NK-92 treated with Interleukin-12 subunit alpha and Interleukin-12 subunit beta, amount 100 ng/mL, for 24 hours (cell line): Measurements from ENCODE around the gene RNF13.
"Not testable (repeated sequence)": the region's sequence is repeated elsewhere in the genome, so short reads cannot be mapped to it uniquely, and the experiment has no call there.

ENCODE experiments used
- DNase-seq: peaks from one replicate; lab custom pipeline; 2025; lab: John Stamatoyannopoulos, UW

Gene RNF13

GRCh38 chr3:149839896-149840295 lies 26.9 kb downstream of the RNF13 start:
- DNase-seq: no peak

- DNase-seq: no peak
These were observed 30.5 kb downstream of the RNF13 start for GRCh38 chr3:149843502-149843901.

DNA sequence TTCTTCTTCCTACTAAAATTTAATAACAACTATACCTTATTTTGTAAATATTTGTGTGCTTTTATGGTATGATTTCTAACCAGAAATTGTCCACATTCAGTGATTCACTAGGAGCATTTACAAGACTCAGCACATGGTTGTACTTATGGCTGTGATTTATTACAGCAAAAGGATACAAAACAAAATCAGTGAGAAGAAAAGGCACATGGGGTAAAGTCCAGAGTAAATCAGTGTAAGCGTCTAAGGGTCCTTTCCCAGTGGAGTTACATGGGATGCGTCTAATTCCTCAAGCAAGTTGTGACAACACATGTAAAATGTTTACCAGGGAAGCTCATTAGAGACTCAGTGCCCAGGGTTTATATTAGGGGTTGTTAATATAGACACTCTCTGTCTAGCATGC lies 31.1 kb downstream of the RNF13 start:
- no peak for DNase-seq

DNA sequence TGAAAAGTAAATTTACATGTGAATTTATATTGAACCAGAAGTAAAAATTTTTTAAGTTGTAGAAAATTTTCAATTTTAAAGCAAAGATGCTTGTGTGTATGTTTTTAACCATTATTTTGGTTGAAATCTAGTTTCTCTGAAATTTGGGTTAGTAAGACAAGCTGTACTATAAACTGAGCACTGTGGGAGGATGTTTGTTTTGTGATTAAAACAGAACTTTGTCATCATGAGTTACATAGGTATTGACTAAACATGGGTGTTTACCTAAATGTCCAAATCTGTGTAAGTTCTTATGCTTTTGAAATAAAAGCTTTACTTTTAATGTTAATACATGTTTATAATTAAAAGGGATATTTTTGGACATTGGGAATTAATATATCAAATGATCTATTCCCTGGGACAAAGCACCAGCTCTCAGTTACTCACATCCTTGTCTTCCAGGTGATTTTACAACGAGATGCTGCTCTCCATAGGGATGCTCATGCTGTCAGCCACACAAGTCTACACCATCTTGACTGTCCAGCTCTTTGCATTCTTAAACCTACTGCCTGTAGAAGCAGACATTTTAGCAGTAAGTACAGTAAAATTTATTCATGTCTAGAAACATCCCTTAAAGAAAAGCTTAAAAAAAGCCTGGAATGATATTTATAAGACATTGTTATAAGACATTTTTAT lies 32.7 kb downstream of the RNF13 start:
- no peak for DNase-seq

- DNase-seq: no peak
These were observed 35.2 kb downstream of the RNF13 start for GRCh38 chr3:149848238-149848637.

DNA sequence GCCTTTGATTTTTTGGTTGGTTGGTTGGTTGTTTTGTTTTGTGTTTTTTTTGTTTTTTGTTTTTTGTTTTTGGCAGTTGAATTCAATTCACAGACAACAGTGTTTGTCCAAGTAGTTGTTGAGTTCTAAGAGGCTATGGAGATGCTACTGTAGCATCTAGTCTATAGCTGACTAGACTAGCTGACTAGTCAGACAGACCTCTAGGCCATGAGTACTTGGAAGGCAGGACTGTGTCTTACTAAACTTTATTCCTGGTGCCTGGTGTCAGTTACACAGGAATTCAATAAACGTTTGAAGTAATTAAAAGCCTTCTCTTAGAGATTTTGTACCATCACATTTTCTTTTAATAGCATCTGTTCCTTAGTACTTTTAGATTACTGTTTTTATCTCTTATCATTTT lies 35.7 kb downstream of the RNF13 start:
- DNase-seq: no peak

GRCh38 chr3:149850787-149851584 lies 38.0 kb downstream of the RNF13 start:
- no peak for DNase-seq

DNA sequence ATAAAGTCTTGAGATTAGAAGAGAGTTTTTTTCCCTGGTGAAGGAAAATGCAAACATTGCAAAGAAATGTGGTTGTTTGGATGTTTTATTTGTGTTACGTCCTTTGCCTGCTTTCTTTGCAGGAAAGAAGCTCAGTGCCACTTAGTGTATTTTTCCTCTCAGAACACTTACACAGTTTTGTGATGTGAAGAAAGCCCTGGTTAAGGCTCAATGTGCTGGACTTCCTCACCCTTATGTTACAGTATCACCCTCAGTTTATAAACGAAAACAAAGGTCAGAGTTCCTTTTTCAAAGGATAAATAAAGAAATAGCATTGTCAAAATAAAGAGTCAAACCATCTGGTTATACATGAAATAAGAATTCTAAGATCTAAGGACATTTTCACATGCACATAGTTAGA lies 45.9 kb downstream of the RNF13 start:
- no peak for DNase-seq

- DNase-seq: no peak
These were observed 47.9 kb downstream of the RNF13 start for GRCh38 chr3:149860881-149861280.

DNA sequence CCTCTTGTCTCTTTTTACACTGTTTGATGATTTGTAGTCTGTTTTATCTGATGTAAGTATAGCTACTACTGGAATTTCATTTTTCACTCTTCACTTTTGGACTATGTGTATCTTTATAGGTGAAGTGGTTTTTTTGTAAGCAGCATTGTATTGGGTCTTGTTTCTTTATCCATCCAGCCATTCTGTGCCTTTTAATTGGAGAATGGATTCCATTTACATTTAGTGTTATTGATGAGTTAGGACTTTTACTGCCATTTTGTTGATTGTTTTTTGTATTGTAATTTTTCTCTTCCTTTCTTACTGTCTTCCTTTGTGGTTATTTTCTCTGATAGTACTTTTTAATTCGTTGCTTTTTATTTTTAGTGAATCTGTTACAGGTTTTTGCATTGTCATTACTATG lies 54.5 kb downstream of the RNF13 start:
- DNase-seq: no peak

DNA sequence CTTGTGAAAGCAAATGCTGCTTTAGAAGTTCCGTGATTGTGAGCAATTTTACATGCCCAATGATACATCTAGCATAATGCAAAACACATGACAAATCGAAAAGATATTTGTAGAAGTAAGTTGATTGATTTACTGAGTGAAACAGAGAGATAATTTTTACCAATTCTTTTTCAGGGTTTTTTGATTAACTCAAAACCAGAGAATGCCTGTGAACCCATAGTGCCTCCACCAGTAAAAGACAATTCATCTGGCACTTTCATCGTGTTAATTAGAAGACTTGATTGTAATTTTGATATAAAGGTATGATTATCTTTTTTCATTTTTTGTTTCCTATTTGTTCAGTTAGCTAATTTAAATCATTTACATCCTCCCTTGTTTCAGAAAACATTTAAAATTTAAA lies 58.8 kb downstream of the RNF13 start:
- no peak for DNase-seq

DNA sequence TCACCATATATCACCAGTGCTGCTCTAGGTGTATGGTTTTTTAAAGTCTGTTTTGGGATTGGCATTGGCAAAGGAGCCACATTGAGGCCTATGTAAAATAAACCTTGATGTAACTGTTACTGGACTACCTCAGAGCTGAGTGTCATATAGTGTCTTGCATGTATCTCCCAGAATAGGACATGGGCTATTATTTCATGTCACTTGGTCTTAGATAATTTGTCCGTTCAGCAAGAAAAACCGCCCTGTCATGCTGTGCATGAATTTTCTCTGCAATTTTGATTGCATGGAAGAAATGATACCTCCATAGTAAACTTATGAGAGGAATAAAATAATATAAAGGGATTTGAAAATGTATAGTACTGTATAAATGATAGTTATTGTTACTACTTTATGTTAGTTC lies 59.6 kb downstream of the RNF13 start:
- DNase-seq: no peak

DNA sequence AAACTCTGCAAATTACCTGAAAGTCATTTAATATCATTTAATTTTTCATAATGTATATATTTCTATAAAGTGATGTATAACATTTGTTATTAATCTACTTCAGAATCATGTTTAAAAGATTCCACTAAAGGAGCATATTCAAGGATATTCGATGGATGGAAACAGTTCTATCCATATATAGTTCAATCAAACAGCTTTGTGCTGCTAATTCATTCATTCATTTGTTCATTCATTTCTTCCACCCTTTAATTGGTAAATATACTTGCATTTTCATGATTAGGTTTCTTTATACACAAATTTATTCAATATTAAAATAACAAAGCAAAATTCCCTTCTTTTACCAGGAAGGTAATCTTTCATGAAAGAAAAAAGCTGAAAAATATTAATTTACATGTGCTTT lies 64.7 kb downstream of the RNF13 start:
- no peak for DNase-seq

DNA sequence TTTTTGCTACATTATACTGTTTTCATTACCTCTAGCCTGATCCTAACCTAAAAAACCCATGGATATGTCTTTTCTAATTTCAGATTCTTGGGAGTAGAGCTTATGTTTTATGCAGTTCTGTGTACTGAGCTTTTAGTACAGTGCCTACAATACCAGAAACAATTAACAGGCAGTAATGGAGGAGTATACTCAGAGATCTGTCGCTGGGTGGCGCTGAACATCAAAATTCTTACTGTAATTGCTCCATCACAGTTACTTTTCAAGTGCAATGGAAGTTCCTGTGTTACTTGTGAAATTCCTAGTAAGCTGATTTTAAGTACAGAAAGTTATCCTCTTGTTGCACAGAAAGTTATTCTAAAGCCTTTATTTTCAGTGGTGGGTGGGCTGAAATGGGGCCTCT lies 66.9 kb downstream of the RNF13 start:
- no peak for DNase-seq

- DNase-seq: no peak
These were observed 68.9 kb downstream of the RNF13 start for GRCh38 chr3:149881879-149882278.

DNA sequence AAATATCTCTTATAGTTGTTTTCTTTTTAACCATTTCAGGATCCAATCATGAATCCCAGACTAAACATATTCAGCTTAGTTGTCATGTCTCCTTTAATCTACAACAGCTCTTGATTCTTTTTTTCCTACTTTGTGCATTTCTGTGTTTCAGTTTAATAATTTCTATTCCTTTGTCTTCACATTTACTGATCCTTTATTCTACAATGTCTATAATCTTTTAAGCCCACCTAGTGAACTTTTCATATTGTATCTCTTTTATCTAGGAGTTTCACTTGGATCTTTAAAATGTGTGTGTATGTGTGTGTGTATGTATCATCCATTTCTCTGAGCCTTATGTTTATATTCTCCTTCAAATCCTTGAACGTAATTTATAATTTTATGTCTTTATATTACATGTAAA lies 70.1 kb downstream of the RNF13 start:
- no peak for DNase-seq

DNA sequence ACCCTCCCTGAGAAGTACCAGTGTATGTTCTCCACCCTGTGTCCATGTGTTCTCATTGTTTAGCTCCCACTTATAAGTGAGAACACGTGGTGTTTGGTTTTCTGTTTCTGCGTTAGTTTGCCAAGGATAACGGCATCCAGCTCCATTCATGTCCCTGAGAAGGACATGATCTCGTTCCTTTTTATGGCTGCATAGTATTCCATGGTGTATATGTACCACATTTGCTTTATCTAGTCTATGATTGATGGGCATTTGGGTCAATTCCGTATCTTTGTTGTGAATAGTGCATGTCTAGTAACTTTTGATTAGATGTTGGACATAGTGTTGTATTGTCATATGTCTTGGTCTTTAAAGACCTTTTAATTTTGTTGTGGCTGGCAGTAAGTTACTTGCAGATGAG lies 70.8 kb downstream of the RNF13 start:
- DNase-seq: not testable (repeated sequence)

DNA sequence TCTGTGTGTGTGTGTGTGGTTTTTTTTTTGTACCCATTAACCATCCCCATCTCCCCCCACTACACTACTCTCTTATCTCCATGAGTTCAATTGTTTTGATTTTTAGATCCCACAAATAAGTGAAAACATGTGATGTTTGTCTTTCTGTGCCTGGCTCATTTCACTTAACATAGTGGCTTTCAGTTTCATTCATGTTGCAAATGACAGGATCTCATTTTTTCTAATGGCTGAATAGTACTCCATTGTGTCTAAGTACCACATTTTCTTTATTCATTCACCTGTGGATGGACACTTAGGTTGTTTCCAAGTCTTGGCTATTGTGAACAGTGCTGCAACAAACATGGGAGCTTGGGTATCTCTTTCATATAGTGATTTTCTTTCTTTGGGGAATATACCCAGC lies 71.8 kb downstream of the RNF13 start:
- not testable (repeated sequence) for DNase-seq

GRCh38 chr3:149886957-149887356 lies 73.9 kb downstream of the RNF13 start:
- DNase-seq: no peak

GRCh38 chr3:149891621-149892020 lies 78.6 kb downstream of the RNF13 start:
- DNase-seq: no peak

- DNase-seq: no peak
These were observed 79.4 kb downstream of the RNF13 start for GRCh38 chr3:149892371-149892770.

DNA sequence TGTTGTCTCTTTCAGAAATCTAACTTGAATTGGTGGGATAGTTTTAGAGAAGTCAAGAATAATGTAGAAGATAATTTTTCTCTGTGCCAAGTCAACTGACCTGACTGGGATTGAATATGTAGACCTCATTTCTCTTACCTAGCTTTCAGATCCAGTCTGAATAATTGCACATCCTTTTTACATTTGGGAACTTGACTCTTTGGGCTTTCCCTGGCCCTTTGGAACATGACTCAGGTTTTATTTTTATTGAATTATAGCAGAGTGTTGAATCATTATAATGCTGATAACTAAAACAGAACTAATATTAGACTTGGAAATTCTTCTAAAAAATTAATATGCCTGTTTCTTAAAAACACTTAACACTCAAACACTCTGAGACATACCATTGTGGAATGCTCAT lies 81.2 kb downstream of the RNF13 start:
- no peak for DNase-seq

DNA sequence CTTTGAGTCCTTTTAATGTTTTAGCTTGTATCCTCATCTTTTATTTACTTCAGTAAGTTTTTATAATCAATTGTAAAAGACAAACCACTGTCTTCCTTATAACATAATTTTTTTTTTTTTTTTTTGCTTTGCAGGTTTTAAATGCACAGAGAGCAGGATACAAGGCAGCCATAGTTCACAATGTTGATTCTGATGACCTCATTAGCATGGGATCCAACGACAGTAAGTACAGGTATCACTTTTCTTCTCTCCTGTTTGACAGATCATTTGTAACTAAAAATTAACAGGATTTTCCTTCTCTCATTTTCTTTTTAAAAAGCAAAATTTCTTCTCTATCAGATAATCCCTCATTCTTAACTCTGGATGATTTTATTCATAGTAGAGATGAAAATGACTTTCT lies 82.3 kb downstream of the RNF13 start:
- no peak for DNase-seq

- no peak for DNase-seq
These were observed 82.8 kb downstream of the RNF13 start for GRCh38 chr3:149895769-149896168.
